Ramos (cell line): ENCODE data around the gene LRCH1.

ENCODE experiments used
- in situ Hi-C: fragments of 300-500 bp; cut with MboI; formaldehyde crosslinking; loops from one replicate; pipeline ENCODE4 v1.14.3; 2022; ENCODE audit warnings: low sequenced_read_pairs; ENCODE audit not compliant: unreplicated experiment

The LRCH1 gene

GRCh38 chr13:46556418-46556779 is 3.4 kb downstream of the LRCH1 start:
- in situ Hi-C loops: loop anchor here (25.0 kb wide), 1 partner anchor 131 kb away; no protein-coding TSS in a partner anchor

- in situ Hi-C loops: loop anchor here (25.0 kb wide), 1 partner anchor 128 kb away; no protein-coding TSS in a partner anchor
Measured at GRCh38 chr13:46559272-46559805, 6.4 kb downstream of the LRCH1 start.

GRCh38 chr13:46560778-46561177 is 7.8 kb downstream of the LRCH1 start:
- in situ Hi-C loops: loop anchor here (25.0 kb wide), 1 partner anchor 127 kb away; no protein-coding TSS in a partner anchor

DNA sequence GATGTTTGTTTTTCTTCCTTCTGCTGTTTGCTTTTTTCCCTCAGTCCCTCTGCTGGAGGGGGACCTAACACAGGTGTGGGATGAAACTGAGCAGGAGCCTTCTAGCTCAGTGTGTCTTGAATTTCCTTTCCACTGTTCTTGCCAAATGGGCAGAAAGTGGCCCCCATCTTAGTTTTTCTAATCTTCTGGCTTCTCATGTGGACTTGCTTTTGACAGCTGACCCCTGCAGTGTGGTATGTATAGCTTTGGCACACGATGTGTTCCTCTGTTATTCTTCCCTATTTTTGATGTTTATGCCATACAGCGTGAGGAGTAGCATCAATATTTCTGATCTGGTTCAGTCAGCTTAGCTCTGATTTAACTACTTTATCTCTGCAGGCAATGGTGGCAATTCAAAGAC is 8.3 kb downstream of the LRCH1 start:
- in situ Hi-C loops: loop anchor here (25.0 kb wide), 1 partner anchor 126 kb away; no protein-coding TSS in a partner anchor

DNA sequence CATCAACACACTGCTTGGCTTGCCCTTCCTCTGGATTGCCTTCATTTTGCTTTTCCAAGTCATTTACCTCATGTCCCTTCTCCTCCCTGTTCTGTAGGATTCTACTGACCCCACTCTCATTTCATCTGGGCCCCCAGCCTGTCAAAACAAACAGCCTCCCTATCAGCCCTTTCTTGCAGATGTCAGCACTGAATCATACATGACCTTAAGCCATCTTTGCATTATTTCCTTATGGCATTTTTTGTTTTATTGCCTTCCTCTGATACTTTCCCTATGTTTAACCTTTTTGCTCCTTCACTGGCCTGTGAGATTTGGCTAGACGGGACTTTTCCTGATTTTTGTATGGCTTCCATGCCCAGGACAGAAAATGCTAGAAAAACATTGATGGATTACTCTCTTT is 8.7 kb downstream of the LRCH1 start:
- in situ Hi-C loops: loop anchor here (25.0 kb wide), 1 partner anchor 126 kb away; no protein-coding TSS in a partner anchor

- in situ Hi-C loops: loop anchor here (25.0 kb wide), 1 partner anchor 125 kb away; no protein-coding TSS in a partner anchor
Measured at GRCh38 chr13:46562152-46562551, 9.2 kb downstream of the LRCH1 start.

GRCh38 chr13:46562581-46562980 is 9.6 kb downstream of the LRCH1 start:
- in situ Hi-C loops: loop anchor here (25.0 kb wide), 1 partner anchor 125 kb away; no protein-coding TSS in a partner anchor

GRCh38 chr13:46565808-46566750 is 13.1 kb downstream of the LRCH1 start:
- in situ Hi-C loops: loop anchor here (25.0 kb wide), 1 partner anchor 121 kb away; no protein-coding TSS in a partner anchor

DNA sequence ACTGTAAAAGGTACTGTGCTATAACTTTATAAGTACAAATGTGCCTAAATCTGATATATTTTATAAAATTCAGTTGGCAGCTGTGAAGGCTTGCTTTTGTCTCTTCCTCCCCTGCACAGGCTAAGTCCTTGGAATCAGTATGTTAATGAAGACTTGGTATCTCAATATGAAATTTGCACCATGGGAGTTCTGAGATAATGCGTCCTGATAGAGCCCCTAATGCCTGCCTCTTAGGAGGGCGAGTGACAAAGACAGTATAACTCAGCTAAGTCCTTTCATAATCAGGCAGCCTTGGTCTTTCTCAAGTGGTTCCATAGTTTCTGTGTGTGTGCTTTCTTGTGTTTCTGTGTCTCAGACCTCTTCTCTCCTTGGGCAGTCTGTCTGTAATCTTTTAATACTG is 14.7 kb downstream of the LRCH1 start:
- in situ Hi-C loops: loop anchor here (25.0 kb wide), 1 partner anchor 120 kb away; no protein-coding TSS in a partner anchor

- in situ Hi-C loops: loop anchor here (25.0 kb wide), 1 partner anchor 118 kb away; no protein-coding TSS in a partner anchor
Measured at GRCh38 chr13:46569456-46569855, 16.5 kb downstream of the LRCH1 start.

- in situ Hi-C loops: loop anchor here (25.0 kb wide), 1 partner anchor 117 kb away; no protein-coding TSS in a partner anchor
Measured at GRCh38 chr13:46570273-46570672, 17.3 kb downstream of the LRCH1 start.

- in situ Hi-C loops: loop anchor here (25.0 kb wide), 1 partner anchor 116 kb away; no protein-coding TSS in a partner anchor
Measured at GRCh38 chr13:46571189-46571908, 18.4 kb downstream of the LRCH1 start.

GRCh38 chr13:46571909-46572595 is 19.1 kb downstream of the LRCH1 start:
- in situ Hi-C loops: loop anchor here (25.0 kb wide), 1 partner anchor 115 kb away; no protein-coding TSS in a partner anchor

GRCh38 chr13:46572752-46573431 is 19.9 kb downstream of the LRCH1 start:
- in situ Hi-C loops: loop anchor here (25.0 kb wide), 1 partner anchor 114 kb away; no protein-coding TSS in a partner anchor

DNA sequence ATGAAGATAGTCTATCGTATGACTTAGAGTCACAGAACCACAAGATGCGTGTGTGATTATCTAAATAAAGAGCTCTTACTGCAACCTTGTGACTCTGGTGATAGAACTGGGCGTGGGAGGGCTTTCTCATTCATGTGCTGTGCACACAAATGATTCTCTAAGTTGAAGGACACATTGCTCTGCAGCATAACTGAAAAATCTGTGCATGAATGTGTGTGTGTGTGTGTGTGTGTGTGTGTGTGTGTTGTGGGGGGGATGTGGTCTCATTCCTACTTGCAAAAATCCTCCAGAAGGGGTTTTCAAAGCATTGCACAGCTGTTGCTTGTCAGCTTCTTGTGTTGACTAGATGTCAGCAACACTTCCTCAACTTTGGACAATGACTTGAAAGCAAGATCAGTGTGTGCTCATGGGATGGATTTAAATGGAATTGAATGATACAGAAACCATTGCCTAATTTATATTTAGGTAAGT is 22.4 kb downstream of the LRCH1 start:
- in situ Hi-C loops: no loop called here

GRCh38 chr13:46575818-46576221 is 22.9 kb downstream of the LRCH1 start:
- in situ Hi-C loops: no loop called here

- in situ Hi-C loops: no loop called here
Measured at GRCh38 chr13:46576762-46577161, 23.8 kb downstream of the LRCH1 start.

DNA sequence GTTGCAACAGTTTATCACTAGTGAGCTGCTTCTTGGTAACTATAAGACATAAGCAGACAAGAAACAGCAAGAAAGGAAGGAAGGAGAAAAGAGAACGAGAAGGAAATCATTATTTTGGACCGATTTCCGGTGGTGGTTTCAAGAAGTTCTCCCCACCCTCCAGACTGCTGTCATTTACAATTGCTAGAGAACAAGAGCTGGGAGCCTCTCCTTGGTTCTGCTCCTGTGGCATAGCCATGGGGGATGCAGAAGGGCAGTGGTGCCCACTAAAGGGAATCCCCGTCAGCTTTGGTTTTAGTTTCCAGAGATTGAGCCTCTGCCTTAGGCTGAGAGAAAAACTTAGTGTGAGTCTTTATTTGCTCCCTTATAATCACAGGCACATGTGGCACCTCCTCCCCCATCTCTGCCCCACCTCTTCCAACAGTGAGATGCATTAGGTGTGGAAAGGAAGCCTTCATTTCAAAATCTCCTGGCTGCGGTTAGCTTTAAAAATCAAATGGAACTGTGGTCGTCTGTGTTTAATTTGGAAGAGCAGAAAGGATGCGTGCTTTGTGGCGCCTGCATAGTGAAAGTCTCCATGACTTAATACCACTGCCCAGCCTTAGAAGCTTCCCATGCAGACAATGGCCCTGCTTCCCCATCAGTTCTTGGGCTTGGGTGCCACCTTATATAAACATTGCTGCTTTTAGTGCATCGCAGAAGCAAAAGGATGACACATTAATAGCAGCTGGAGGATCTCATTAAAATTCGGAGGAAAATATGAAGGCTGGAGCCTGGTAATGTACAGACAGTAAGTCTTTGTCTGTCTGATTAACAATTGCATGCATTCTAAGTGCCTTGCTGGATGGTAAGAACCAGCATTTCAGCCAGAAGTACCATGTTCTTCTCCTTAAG is 25.0 kb downstream of the LRCH1 start:
- in situ Hi-C loops: no loop called here
